Measurements from ENCODE around the gene CDC42.
A peak's percentile ranks its signal among the peaks of the same experiment; 100 is the strongest.
"Not testable (repeated sequence)": the region's sequence is repeated elsewhere in the genome, so short reads cannot be mapped to it uniquely, and the experiment has no call there.

Gene CDC42

DNA sequence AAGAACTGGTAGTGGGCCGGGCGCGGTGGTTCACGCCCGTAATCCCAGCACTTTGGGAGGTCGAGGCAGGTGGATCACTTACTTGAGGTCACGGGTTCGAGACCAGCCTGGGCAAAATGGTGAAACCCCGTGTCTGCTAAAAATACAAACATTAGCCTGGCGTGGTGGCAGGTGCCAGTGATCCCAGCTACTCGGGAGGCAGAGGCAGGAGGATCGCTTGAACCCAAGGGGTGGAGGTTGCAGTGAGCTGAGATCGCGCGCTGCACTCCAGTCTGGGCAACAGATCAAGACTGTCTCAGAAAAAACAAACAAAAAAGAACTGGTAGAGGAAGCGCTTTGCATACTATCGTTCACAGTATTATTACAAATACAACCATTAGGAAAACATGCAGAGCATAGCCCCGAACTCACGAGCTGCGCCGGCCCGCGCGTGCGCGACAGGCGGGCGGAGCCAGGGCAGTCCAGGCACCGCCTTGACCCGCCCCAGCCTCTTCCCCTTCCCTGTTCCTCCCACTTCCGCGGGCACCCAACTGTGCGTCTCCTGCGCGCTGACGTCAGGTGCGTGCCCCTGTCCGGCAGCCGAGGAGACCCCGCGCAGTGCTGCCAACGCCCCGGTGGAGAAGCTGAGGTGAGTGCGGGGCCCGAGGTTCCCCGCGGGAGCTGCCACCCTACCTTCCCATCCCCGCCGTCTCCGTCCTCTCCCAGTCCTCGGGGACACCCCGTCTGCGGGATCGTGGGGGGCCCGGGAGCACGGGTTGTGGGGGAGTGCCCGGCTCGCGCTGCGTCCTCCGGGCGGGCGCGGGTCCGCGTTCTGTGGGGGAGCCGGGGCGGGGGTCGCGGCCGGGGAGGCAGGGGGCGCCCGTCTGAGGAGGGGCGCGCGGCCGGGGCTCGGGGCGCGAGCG is at the start of gene CDC42:
TSS of gene CDC42 (plus strand) at position 595 of the 902 bp plus-strand sequence. CDS start 25,770 bp downstream, outside the sequence.
- DNase-seq, result peak; percentile 96

DNA sequence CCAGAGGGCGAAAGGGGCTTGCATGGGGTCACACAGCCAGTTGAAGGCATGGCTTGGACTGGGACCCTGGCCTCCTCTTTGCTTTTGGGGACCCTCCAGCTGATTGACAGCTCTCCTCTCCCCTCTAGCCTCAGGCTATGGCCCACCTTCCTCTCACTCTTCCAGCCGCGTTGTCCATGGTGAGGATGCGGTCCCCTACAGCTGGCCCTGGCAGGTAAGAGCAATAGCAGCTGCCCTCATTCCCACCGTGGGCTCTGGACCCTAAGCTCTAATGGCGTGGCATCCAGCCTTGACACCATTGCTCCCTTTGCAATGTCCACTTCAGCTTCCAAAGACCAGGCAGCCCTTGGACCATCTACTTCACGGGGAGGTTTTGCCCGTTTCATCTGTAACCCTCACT is 49.6 kb upstream of the CDC42 start:
- DNase-seq, result not testable (repeated sequence)

DNA sequence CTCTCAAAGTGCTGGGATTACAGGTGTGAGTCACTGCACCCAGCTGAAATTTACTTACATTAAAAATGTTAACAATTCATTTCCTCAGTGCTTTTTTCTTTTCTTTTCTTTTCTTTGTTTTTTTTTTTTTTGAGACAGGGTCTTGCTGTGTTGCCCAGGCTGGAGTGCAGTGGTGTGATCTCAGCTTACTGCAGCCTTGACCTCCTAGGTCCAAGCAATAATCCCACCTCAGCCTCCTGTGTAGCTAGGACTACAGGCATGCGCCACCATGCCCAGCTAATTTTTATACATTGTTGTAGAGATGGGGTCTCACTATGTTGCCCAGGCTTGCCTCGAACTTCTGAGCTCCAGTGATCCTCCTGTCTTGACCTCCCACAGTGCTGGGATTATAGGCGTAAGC is 48.5 kb upstream of the CDC42 start:
- not testable (repeated sequence) for DNase-seq

DNA sequence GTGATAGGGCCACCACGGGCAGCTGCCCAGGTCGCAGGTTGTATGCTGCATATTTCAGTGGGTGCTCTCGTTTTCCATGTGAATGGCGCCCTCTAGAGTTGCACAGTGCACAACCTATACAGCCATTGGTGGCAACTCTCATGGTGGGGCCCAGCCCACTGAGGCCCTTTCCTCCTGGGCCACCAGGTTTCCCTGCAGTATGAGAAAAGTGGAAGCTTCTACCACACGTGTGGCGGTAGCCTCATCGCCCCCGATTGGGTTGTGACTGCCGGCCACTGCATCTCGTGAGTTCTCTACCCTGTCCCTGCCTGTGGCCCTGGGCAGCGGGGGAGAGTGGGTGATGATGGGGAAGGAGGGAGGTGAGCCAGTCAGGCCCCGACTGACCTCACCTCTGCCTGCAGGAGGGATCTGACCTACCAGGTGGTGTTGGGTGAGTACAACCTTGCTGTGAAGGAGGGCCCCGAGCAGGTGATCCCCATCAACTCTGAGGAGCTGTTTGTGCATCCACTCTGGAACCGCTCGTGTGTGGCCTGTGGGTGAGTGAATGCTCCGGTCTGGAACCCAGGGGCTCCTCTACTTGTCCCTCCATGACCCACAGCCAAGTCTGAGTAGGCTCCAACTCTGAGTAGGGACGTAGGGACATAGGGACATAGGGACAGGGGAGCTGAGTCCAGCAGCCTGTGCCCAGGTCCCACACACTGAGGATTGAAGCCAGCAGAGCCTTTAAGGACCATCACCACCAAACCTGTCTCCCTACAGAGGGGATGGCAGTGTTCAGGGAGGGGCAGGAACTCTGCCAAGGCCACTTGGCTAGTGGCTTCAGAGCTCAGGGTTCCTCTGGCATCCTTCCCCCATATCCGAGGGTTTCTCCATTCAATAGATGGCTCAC is 47.0 kb upstream of the CDC42 start:
- peak; percentile 28 for DNase-seq

DNA sequence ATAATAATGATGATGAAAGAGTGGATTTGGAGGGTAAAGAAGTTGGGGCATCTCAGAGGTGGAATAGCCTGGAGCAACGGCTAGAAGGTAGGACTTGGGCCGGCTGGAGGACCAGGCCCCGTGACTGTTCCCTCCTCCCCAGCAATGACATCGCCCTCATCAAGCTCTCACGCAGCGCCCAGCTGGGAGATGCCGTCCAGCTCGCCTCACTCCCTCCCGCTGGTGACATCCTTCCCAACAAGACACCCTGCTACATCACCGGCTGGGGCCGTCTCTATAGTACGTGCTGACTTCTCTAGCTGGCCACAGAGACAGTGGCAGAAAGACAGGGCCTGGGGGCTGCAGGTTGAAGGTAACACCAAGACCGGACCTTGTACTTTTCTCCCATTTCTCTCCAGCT is 45.8 kb upstream of the CDC42 start:
- not testable (repeated sequence) for DNase-seq

DNA sequence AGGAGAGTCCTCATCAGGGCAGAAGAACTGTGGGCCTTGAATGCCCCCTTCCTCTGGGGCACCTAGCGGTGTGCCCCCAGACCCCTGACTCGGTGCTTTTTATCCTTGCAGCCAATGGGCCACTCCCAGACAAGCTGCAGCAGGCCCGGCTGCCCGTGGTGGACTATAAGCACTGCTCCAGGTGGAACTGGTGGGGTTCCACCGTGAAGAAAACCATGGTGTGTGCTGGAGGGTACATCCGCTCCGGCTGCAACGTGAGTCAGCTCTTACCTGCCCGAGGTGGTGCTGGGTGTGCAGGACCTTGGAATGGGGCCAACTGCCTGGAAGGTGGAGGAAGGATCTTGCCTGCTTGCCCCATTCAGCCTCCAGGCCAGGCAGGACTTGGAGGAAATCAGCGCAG is 45.2 kb upstream of the CDC42 start:
- DNase-seq, result not testable (repeated sequence)

DNA sequence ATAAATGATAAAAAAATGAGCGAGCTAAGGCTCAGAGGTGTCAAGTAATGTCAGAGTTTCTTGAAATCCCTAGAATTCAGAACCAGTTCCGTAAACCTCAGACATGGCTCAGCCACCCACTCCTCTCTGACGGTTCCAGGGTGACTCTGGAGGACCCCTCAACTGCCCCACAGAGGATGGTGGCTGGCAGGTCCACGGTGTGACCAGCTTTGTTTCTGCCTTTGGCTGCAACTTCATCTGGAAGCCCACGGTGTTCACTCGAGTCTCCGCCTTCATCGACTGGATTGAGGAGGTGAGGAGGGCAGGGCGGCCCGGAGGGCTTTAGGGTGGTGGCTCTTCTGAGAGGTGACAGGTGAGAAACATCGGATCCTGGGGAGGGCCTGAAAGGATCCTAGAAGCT is 42.9 kb upstream of the CDC42 start:
- not testable (repeated sequence) for DNase-seq

DNA sequence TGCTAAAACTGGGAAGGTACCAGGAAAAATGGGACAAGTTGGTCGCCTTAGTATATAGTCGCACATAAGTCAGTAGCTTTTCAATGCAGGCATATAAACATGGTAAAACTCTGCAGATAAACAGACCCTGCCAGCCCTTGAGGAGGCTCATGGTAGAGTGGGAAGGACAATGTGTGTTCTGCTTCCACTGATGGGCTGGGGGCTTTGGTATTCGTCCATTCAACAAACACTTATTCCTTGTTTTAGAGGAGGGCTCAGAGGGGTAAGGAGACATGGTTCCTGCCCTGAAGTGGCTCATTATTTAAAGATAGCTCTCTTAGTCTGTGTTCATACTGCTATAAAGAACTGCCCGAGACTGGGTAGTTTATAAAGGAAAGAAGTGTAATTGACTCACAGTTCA is 39.8 kb upstream of the CDC42 start:
- DNase-seq, result not testable (repeated sequence)

DNA sequence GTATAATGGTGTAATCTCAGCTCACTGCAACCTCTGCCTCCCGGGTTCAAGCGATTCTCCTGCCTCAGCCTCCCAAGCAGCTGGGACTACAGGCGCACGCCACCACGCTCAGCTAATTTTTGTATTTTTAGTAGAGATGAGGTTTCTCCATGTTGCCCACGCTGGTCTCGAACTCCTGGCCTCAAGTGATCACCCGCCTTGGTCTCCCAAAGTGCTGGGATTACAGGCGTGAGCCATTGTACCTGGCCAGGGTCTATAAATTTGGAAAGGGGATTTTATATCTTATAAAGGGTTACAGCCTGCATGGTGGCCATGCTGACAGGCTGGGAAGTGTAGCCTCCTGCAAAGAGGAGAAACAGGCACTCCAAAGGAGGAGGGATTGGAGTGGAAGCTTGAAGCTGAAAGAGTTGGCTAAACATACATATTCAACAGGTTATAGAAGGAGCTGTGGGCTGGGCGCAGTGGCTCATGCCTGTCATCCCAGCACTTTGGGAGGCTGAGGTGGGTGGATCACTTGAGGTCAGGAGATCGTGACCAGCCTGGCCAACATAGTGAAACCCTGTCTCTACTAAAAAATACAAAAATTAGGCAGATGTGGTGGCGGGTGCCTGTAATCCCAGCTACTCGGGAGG is 37.8 kb upstream of the CDC42 start:
- DNase-seq, result not testable (repeated sequence)

DNA sequence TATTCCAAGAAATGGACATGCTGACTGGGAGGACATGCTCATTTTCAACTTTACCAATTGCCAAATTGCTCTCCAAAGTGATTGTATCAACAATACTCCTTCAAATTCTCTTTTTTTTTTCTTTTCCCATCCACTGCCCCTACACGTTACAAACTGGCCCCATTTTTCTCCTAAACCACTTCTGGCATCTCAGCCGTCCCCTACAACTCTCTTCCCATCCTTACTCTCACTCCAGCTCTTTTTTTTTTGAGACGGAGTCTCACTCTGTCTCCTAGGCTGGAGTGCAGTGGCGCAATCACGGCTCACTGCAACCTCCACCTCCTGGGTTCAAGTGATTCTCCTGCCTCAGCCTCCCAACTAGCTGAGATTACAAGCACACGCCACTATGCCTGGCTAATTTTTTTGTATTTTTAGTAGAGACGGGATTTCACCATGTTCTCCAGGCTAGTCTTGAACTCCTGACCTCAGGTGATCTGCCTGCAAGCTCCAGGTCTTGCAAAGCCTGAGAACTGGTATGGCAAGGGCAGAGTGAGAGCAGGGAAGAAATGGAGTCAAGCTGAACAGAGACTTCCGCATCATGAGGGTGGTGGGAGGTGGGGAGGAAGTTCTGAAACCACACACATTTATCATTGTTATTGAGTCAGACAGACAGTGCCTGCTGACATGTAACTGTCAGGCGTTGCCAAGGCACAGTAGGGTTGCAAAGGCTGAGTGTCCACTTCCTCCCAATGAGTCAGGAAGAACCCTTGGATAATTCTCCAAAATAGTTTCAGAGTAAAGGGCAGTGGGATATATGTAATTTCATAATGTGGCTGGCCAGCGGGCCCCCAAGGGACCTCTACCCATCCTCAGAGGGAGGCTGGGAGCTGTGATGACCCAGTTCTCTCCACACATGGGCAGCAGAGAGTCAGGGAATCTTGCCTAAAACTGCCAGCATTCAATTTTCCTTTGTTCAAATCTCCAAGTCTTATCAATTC is 33.6 kb upstream of the CDC42 start:
- no peak for DNase-seq

DNA sequence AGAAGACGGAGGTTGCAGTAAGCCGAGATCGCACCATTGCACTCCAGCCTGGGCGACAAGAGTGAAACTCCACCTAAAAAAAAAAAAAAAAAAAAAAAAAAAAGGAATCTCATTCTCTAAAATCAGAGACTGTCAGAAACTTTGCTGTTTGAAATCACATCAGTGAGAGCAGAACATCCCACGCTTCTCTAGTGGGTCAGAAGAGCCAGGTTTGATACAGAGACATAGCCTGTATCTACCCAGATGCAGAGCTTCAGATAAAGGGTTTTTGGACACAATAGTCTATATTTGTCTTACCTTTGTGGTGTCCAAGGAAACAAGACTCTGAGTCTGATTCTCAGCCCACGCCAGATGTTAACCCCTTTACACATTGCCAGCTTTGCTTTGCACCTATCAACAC is 31.4 kb upstream of the CDC42 start:
- DNase-seq, result no peak

DNA sequence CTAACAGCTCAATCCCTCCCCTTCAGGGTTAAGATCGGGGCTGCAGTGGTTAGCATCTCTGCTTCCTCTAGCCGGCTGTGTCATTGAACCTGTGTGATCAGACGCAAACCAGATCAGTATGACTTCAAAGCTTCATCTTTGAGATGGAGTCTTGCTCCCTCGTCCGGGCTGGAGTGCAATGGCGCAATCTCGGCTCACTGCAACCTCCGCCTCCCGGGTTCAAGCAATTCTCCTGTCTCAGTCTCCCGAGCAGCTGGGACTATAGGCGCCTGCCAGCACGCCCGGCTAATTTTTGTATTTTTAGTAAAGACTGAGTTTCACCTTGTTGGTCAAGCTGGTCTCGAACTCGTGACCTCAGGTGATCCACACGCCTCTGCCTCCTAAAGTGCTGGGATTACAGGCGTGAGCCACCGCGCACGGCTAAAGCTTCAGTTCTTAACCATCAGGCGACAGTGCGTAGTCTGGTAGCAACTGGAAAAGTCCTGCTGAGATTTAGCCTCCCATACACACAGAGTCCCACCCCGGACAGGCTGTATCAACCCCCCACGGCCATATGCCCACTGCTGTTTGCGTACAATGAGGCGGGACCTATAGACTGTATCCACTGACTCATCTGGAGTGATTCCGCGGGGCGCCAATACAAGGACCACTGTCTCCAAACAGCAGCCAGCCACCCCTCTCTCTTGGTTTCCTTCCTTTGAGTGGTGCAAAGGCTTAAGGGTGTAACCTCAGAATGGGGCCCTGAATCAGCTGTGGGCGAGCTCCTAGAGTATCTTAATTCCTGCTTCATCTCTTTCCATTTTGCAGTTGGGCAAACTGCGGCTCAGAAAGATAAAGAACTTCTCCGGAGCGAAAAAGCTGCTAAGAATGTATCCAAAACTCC is 27.8 kb upstream of the CDC42 start:
- peak; percentile 86 for DNase-seq

DNA sequence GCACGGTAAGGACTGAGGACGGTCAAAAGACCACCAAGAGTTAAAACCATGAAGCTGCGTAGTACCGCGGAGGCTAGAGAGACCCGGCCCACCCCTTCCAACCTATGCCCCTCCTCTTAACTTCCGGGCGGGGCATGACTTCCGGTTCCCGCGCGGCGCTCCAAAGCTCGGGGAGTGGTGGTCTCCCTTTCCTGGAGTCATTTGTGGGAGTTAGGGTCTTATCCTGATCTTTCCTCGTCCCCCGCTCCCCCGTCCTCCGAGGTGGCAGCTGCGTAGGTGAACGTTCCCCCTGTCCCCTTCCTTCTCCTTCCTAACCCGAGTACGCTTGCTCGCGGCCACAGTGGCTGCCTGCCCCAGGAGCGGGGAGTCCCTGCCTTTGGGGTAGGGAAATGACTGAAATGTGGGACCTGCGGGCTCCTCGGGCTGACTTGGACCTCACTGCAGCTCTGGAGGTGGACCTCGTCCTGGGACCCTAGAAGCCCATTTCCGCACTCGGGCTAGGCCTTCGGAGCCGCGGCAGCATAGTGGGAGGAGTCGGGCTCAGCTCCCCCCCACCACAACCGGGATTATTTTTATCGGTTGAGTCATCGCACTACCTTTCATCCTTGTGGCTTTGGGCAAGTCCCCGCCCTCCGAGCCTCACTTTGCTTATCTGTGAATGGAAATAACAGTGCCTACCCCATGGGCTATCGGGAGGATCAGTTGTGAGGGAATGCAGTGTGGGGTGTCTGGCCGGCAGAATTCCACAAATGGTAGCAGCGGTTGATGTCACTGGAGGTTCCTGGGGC is 26.9 kb upstream of the CDC42 start:
- peak; percentile 86 for DNase-seq

DNA sequence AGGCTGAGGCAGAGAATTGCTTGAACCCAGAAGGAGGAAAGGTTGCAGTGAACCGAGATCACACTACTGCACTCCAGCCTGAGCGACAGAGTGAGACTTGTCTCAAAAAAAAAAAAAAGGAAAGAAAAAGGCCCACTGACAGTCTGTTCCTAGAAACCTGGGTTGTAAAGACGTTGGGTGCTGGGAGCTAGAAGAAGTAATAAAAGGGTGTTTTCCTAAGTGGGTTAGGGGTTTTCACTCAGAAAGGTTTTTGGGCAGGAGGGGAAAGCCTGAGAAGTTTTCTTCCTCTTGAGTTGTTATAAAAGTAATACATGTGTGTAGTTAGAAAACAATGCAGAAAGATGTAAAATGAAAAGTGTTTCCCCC is 25.6 kb upstream of the CDC42 start:
- DNase-seq, result no peak

DNA sequence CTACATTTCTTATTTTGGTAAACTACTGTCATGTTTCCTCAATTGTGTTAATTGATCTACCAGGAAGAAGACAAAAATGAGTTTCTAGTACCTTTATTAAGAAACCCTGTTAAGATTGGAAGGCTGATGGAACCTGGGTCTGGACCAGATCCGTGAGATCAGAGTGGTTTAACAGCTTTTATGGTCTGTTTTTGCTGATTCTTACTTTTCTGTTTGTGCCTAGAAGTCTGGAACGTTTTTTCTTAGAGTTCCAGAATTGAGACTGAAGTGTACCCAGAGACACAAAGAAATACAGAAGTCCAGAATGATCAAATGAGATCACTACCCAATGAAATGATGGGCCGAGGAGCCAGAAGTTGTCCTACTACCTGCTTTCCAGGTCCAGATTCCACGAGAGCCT is 22.5 kb upstream of the CDC42 start:
- DNase-seq, result no peak

DNA sequence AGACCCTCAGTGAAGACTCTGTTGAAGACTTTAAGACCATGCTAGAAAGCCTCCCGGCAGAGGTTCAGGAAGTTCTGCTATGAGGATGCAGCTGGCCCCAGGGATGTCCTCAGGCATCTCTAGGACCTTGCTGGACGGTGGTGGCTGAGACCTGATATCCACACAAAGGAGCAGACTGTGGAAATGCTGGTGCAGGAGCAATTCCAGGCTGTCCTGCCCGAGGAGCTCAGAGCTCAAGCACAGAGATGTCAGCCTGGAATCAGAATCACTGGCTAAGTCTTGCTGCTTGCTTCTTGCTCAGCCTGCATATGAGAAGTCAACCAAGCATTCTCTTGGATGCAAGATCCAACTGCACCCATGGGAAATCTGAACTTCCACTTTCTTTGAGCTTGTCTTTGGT is 22.0 kb upstream of the CDC42 start:
- DNase-seq, result no peak

DNA sequence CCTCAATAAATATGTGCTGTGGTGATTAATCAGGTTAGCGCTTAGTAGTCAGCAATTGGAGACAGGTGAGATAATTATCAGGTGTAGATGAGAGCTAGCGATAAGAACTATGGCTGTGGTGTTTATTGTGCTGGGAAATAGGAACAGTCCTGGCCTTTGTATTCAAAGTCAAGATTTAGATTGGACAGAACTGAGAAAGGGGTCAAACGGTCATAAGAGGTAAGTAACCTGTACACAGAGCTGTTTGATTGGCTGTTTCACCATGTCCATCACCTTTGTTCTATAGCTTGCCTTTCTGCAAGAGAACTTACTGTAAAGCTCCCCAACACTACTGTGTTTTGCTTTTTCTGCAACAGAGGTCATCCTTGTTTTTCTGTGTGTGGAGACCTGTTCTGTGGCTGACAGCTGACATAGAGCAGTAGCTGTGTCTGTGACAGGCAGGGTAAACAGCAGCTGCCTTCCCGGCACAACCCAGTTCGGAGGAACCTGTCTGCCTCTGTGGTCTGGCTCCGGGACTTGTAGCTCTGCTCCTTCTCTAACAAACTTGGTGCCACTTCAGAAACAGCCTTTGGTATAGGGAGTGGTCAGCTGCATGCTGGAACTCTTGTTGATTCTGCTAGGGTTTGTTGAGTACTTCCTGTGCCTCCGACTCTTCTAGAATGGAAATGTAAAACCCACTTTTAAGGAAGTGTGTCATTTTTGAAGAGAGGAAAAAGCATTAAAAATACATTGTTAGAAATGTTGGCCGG is 21.1 kb upstream of the CDC42 start:
- no peak for DNase-seq

DNA sequence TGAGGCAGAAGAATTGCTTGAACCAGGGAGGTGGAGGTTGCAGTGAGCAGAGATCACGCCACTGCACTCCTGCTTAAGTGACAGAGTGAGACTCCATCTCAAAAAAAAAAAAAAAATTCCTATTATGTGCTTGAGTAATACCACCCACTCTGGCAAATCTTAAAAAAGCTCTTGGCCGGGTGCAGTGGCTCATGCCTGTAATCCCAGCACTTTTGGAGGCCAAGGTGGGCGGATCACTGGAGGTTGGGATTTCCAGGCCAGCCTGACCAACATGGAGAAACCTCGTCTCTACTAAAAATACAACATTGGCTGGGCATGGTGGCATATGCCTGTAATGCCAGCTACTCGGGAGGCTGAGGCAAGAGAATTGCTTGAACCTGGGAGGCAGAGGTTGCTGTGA is 17.7 kb upstream of the CDC42 start:
- DNase-seq, result not testable (repeated sequence)

DNA sequence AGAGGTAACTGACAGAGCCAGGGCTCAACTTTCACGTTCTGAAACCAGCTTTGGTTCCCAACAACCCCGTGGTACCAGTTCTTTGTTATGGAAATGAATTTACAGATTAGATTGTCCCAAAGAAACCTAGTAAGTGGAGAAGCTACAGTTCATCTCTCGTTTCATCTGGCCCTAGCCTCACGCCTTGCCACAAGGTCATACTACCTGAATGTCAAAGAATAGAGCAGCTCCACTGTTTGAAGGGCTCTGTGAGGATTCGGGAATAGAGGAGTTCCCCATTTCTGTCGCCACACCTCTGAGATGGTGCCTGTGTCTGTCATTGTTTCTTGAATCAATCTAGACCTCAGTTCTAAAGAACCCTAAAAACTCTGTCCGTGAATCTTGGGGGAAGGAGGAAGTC is 15.0 kb upstream of the CDC42 start:
- no peak for DNase-seq
